NB4 (cell line): ENCODE results near the gene NFASC.

ENCODE experiments used
- MAX ChIP-seq: IDR thresholded peaks from 2 replicates; pipeline ENCODE4 v1.6.1; 2011; ENCODE audit warnings: low read depth, low read length
- MYC ChIP-seq: IDR thresholded peaks from 2 replicates; pipeline ENCODE4 v1.6.1; 2011; ENCODE audit warnings: low read depth, low read length
- POLR2A ChIP-seq: IDR thresholded peaks from 2 replicates; pipeline ENCODE4 v1.6.1; 2011; ENCODE audit warnings: mild to moderate bottlenecking; ENCODE audit not compliant: insufficient read length; ENCODE audit errors: extremely low read depth

DNA sequence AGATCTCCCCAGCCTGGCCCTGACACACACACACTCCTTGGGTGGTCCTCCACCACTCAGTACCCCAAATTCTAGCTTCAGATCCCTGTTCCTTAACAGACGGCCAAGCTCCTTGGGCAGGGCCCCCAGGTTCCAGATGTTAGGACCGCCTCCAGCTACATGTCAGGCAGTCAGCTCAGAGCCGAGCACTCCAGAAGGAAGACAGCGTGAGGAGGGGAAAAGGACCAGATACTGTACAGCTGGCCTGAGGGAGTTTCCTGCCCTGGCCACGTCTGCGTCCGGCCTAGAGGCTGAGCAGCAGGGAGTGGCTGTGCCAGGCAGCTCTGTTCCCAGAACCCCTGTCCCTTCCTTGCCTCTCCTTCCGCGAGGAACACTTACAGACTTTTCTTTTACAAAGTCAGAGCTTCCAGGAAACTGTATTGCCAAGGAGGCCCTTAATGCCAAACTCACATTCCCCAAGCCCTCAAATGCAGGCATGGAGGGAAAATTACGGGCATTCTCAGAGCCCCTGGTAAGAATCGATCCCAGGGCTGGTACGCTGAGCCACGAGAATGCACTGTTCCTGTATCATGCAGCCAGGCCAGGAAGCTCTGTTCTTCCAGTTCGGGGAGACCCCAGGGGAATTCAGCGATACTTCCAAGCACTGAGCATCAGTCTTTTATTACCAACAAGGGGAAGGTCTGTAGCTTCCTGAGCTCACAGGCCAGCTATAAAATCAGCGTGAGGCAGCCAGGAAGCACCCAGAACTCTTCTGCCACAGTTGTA is 127.1 kb downstream of the NFASC start:
- TF ChIP-seq MYC = no peak
- no peak for TF ChIP-seq POLR2A
- TF ChIP-seq MAX = no peak
